Stimulated activated naive B cell treated with anti-CD40 and anti-IgM and Interleukin-4, amounts not matched to agents 10 μg/mL and 1 μg/mL and 100 μg/mL, for 72 hours (primary cell): Measurements from ENCODE around the gene MIER1.
A peak's percentile ranks its signal among the peaks of the same experiment; 100 is the strongest.

ENCODE experiments used
- ATAC-seq, 2 donors: fragments of 150-1000 bp; cut with Tn5 transposase; replicated peaks; 2 replicates each; pipeline ENCODE4 v1.10.0; 2021; ENCODE audit warnings: moderate library complexity in 1 of 2
- DNase-seq: peaks from one replicate; pipeline ENCODE4 v3.0.0; 2021
- H3K27ac Mint-ChIP-seq: one replicate; pipeline ENCODE4 v1.8.0; 2022; ENCODE audit warnings: mild to moderate bottlenecking, mixed read lengths
- H3K27me3 Mint-ChIP-seq, 2 donors: one replicate each; pipeline ENCODE4 v1.8.0; 2022; ENCODE audit warnings: mixed read lengths in 2 of 2
- H3K36me3 Mint-ChIP-seq, 2 donors: one replicate each; pipeline ENCODE4 v1.8.0; 2022; ENCODE audit warnings: mixed read lengths in 2 of 2, mild to moderate bottlenecking in 1 of 2
- H3K4me1 Mint-ChIP-seq, 2 donors: one replicate each; pipeline ENCODE4 v1.8.0; 2022; ENCODE audit warnings: mixed read lengths in 2 of 2, mild to moderate bottlenecking in 1 of 2
- H3K4me3 Mint-ChIP-seq, 2 donors: one replicate each; pipeline ENCODE4 v1.8.0; 2022; ENCODE audit warnings: mild to moderate bottlenecking in 2 of 2, mixed read lengths in 2 of 2, moderate library complexity in 1 of 2
- H3K9me3 Mint-ChIP-seq, 2 donors: one replicate each; pipeline ENCODE4 v1.8.0; 2022; ENCODE audit warnings: mixed read lengths in 2 of 2, mild to moderate bottlenecking in 1 of 2

The MIER1 gene

DNA sequence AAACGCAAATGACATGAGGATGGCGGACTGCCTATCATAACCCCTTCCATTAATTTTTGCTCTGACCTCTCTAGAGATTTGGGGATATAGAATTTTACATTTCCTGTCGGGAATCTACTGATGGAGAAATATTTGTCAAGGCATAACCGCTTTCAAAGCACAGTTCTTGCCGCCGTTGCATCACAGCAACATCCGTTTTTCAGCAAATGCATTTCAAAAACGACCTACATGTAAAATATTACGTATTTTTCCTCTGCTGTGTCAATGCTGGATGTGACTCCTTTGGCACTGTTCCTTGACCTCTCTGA is 4.9 kb downstream of the MIER1 start:
- H3K36me3 Mint-ChIP-seq, result peaks cover 0 to 4% of the 10 kb centered on the region in 2 donors
- H3K9me3 Mint-ChIP-seq, result no peaks in the 10 kb centered on the region
- no peaks in the 10 kb centered on the region for H3K27me3 Mint-ChIP-seq
- ATAC-seq (no peak), DNase-seq (no peak)
- peak overlapping the region; percentile 80 for H3K27ac Mint-ChIP-seq
- peaks cover 17 to 43% of the 10 kb centered on the region in 2 donors for H3K4me1 Mint-ChIP-seq
- peak overlapping the region; percentile 93 to 95 for H3K4me3 Mint-ChIP-seq

DNA sequence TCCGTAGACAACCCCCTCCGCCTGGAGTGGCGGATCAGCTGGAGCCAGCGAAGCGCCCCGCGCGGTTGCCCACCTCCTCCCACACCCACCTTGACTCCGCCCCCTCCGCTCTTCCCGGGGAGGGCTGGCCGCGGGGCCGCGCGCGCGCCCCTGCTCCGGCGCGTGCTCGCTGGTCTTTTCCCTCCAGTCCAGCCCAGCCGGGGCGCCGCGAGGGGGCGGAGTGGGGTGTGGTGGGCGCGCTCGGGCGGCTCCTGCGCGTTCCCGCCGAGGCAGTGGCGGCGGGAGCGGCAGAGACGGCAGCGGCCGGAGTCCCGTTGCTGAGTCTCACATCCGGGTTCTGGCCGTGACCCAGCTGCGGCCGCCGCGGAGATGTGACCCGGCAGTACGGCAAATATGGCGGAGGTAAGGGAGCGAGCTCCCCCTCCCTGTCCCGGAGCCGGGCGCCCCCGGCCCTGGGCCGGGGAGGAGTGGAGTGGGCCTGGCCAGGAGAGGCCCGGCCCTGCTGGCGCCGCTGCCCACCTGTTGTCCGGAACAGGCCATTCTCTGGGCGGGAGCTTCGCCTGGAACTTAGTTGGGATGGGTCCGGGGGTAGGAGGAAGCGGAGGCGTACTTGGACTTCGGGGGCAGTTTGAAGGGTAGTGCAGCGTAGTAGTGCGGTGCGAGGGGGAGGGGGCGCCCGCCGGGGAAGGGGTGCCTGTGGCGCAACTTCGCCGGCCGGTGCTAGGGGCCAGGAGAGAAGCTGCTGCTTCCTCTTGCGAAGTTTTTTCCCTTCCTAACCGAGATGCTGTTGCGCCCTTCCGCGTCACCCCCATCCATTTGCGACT is 5.4 kb downstream of the MIER1 start:
- peak overlapping the region; percentile 95 for H3K27ac Mint-ChIP-seq
- peak; percentile 94 for DNase-seq
- H3K27me3 Mint-ChIP-seq, result no peaks in the 10 kb centered on the region
- peaks cover 17 to 43% of the 10 kb centered on the region in 2 donors for H3K4me1 Mint-ChIP-seq
- H3K4me3 Mint-ChIP-seq, result peak overlapping the region; percentile 93 to 95
- no peaks in the 10 kb centered on the region for H3K9me3 Mint-ChIP-seq
- peak; percentile 73 to 84 for ATAC-seq
- H3K36me3 Mint-ChIP-seq, result peaks cover 0 to 4% of the 10 kb centered on the region in 2 donors

DNA sequence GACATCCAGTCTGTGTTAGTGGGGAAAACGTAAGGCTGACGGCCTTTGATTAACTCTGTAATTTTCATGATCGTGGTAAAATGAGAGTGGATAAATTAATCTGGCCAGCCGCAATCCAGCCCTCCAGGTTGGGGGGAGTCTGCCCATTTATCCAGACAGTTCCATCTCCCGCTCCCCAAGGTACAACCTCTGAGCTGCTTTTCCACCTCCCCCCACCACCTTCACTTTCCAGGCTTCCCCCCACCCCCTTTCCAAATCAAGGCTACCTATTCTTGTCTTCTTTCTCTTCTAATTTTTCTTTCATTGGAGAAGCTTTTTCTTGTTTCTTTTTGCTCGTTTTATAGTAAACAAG is 6.0 kb downstream of the MIER1 start:
- Mint-ChIP-seq H3K4me1 (peaks cover 16 to 41% of the 10 kb centered on the region in 2 donors), H3K27me3 (no peaks in the 10 kb centered on the region), H3K36me3 (peaks cover 0 to 4% of the 10 kb centered on the region in 2 donors), H3K9me3 (no peaks in the 10 kb centered on the region), H3K4me3 (peak overlapping the region; percentile 93 to 95), H3K27ac (peak overlapping the region; percentile 95)
- ATAC-seq, result no peak
- no peak for DNase-seq

- H3K9me3 Mint-ChIP-seq, result no peaks in the 10 kb centered on the region
- peak overlapping the region; percentile 93 to 95 for H3K4me3 Mint-ChIP-seq
- H3K27ac Mint-ChIP-seq, result no peak overlapping the region
- H3K27me3 Mint-ChIP-seq, result no peaks in the 10 kb centered on the region
- H3K36me3 Mint-ChIP-seq, result peaks cover 4 to 6% of the 10 kb centered on the region in 2 donors
- DNase-seq (no peak), ATAC-seq (no peak)
- H3K4me1 Mint-ChIP-seq, result peaks cover 16 to 41% of the 10 kb centered on the region in 2 donors
Measured at GRCh38 chr1:66931590-66931989, 6.8 kb downstream of the MIER1 start.

- peaks cover 6 to 9% of the 10 kb centered on the region in 2 donors for H3K36me3 Mint-ChIP-seq
- no peak overlapping the region for H3K27ac Mint-ChIP-seq
Measured at GRCh38 chr1:66932291-66932690, 7.5 kb downstream of the MIER1 start.

DNA sequence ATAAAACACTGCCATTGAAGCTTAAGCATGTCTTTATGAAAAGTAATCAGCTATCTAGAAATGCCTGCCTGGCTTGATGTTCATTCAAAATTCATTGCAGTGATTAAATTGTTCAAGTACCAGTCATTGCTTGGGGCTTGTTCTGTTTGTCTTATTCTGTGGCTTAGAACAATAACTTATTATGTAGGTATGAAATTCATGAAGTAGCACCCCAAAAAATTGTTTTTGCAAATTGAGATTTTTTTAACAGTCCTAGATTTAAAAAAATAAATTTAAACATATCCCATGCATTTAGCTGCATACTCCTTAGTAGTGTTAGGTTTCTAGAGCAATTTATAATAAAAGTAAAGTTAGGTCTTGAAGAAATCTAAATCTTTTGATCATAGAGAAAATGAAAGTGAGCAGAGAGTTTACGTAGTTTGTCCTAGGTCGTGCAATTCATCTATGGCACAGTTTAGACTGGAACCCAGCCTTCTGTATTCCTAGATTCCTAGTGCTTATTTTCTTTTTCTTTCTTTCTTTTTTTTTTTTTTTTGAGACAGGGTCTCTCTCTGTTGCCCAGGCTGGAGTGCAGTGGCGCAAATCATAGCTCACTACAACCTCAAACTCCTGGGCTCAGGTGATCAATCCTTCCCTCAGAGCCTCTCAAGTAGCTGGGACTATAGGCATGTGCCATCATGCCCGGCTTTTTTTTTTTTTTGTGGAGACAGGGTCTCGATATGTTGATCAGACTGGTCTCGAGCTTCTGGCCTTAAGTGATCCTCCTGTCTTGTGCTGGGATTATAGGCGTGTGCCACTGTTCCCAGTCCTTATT is 9.3 kb downstream of the MIER1 start:
- H3K36me3 Mint-ChIP-seq, result peaks cover 8 to 10% of the 10 kb centered on the region in 2 donors
- peaks cover 20 to 49% of the 10 kb centered on the region in 2 donors for H3K4me1 Mint-ChIP-seq
- ATAC-seq, result no peak
- H3K4me3 Mint-ChIP-seq, result peak overlapping the region; percentile 31 to 75
- DNase-seq, result no peak
- no peaks in the 10 kb centered on the region for H3K9me3 Mint-ChIP-seq
- H3K27me3 Mint-ChIP-seq, result no peaks in the 10 kb centered on the region
- no peak overlapping the region for H3K27ac Mint-ChIP-seq

More at GRCh38 chr1:66932291-66932690, 7.5 kb downstream of the MIER1 start:
- Mint-ChIP-seq H3K27me3 (no peaks in the 10 kb centered on the region), H3K4me3 (peak overlapping the region; percentile 3 to 31), H3K4me1 (peaks cover 18 to 48% of the 10 kb centered on the region in 2 donors), H3K9me3 (no peaks in the 10 kb centered on the region)
- no peak for ATAC-seq
- DNase-seq, result no peak

DNA sequence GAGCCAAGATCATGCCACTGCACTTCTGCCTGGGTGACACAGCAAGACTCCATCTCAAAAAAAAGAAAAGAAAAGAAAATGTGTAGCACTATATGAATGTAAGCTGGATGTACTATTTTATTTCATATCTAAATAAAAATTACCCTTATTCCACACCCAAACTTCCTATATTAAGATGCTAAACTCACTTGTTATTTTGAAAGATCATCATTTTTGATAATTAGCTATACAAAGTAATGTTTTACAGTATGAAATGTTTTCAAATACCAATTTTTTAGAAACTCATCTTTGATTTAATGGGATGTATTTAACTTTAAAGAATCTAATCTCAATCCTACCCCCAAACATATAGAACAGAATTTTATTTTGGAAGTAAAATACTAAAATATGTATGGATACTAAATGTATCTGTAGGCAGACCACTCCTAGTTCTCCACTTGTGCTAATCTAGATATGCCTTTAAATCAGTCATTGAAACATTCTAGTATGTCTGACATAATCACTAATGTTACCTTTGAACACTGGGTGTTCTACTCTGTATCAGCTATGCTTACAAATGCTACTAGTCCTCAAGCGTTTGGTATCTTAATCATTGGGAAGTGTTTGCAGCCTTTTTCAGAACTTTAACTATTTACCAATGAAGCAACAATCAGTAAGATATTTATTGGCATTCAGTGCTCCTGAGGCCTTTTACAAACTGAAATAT is 12.9 kb downstream of the MIER1 start:
- no peak for DNase-seq
- Mint-ChIP-seq H3K27ac (no peak overlapping the region), H3K36me3 (peaks cover 8 to 14% of the 10 kb centered on the region in 2 donors), H3K4me1 (peaks cover 13 to 24% of the 10 kb centered on the region in 2 donors), H3K4me3 (no peak overlapping the region), H3K27me3 (no peaks in the 10 kb centered on the region), H3K9me3 (no peaks in the 10 kb centered on the region)
- no peak for ATAC-seq

- no peak overlapping the region for H3K27ac Mint-ChIP-seq
- ATAC-seq, result no peak
Measured at GRCh38 chr1:66938613-66939012, 13.8 kb downstream of the MIER1 start.

DNA sequence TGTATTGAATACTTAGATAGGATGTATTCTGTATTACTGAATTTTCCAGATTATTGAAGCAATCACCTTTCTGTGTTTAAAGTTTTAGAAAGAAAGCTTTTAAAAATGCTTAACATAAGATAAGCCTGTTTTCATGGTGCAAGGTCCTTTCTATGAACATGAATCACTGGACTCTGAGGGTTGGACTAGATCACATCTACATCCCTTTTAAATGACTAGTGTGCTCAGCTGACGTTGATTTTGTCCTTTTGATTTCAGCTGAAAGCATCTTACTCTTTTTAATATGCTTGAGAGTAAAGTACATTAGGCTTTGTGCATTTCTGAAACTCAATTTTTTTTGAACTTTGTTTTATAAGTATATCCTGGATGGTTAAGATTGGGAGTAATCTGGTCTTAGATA is 16.2 kb downstream of the MIER1 start:
- Mint-ChIP-seq H3K4me1 (peaks cover 11 to 25% of the 10 kb centered on the region in 2 donors), H3K4me3 (no peak overlapping the region), H3K27me3 (no peaks in the 10 kb centered on the region), H3K27ac (no peak overlapping the region), H3K36me3 (peaks cover 8 to 18% of the 10 kb centered on the region in 2 donors), H3K9me3 (no peaks in the 10 kb centered on the region)
- ATAC-seq (no peak), DNase-seq (no peak)

More at GRCh38 chr1:66938613-66939012, 13.8 kb downstream of the MIER1 start:
- Mint-ChIP-seq H3K9me3 (no peaks in the 10 kb centered on the region), H3K4me3 (no peak overlapping the region), H3K36me3 (peaks cover 8 to 17% of the 10 kb centered on the region in 2 donors), H3K4me1 (peaks cover 11 to 23% of the 10 kb centered on the region in 2 donors), H3K27me3 (no peaks in the 10 kb centered on the region)
- DNase-seq, result no peak

DNA sequence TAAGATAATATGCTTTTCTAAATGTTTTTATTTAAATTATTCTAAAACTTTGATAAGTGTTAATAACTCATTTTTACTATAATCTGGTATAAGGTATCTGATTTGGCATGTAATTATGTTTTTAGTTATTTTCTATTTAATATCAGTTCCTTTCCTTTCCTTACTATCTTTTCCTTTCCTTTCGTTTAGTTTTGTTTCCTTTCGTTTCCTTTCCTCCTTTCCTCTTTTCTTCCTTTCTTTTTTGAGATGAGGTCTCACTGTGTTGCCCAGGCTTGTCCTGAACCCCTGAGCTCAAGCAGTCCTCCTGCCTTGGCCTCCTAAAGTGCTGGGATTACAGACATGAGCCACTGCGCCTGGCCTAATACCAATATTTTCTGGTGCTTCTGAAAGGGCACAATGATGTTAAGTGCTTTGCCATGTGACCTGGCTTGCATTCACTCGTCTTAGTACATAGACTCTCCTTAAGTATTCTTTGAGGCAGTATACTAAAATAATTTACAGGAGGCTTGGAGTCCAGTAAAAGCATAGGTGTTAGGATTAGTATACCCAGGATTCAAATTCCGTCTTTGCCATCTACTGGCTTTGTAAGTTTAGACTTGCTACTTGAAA is 18.7 kb downstream of the MIER1 start:
- Mint-ChIP-seq H3K4me3 (no peak overlapping the region), H3K27me3 (no peaks in the 10 kb centered on the region), H3K27ac (no peak overlapping the region), H3K4me1 (peaks cover 12 to 22% of the 10 kb centered on the region in 2 donors), H3K36me3 (peaks cover 15 to 23% of the 10 kb centered on the region in 2 donors), H3K9me3 (no peaks in the 10 kb centered on the region)
- DNase-seq (no peak), ATAC-seq (no peak)

- DNase-seq, result no peak
Measured at GRCh38 chr1:66944330-66945274, 19.8 kb downstream of the MIER1 start.

GRCh38 chr1:66945316-66945715 is 20.5 kb downstream of the MIER1 start:
- Mint-ChIP-seq H3K4me3 (no peak overlapping the region), H3K4me1 (peaks cover 9 to 17% of the 10 kb centered on the region in 2 donors), H3K27ac (no peak overlapping the region), H3K9me3 (no peaks in the 10 kb centered on the region), H3K27me3 (no peaks in the 10 kb centered on the region), H3K36me3 (peaks cover 12 to 23% of the 10 kb centered on the region in 2 donors)
- ATAC-seq (no peak), DNase-seq (no peak)

More at GRCh38 chr1:66944330-66945274, 19.8 kb downstream of the MIER1 start:
- Mint-ChIP-seq H3K4me3 (no peak overlapping the region), H3K4me1 (peaks cover 10 to 17% of the 10 kb centered on the region in 2 donors), H3K36me3 (peaks cover 13 to 23% of the 10 kb centered on the region in 2 donors), H3K9me3 (no peaks in the 10 kb centered on the region), H3K27ac (no peak overlapping the region), H3K27me3 (no peaks in the 10 kb centered on the region)
- no peak for ATAC-seq

DNA sequence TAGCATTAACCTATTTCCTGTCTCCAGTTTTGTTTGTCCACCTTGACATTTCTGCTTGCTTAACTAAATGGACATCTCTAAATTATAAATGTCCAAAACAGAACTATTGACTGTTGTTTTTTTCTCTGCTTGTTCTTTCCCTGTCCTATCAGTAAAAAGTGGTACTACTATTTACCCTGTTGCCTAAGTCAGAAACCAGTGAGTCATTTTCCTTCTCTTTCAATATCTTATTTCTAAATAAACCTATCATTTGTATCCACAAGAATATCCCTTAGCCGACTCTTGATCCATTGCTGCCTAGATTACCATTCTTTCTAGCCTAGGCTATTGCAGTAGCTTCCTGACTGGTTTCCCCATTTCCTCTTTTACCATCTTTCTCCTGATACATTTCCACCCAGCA is 22.5 kb downstream of the MIER1 start:
- H3K9me3 Mint-ChIP-seq, result no peaks in the 10 kb centered on the region
- DNase-seq, result no peak
- peaks cover 9 to 17% of the 10 kb centered on the region in 2 donors for H3K4me1 Mint-ChIP-seq

More for the DNA sequence above, 22.5 kb downstream of the MIER1 start:
- Mint-ChIP-seq H3K4me3 (no peak overlapping the region), H3K36me3 (peaks cover 17 to 23% of the 10 kb centered on the region in 2 donors), H3K27ac (no peak overlapping the region), H3K27me3 (no peaks in the 10 kb centered on the region)
- ATAC-seq, result no peak
